Tibial nerve (tissue), 3 donors: ENCODE measurements around the gene NUP62.

Experiments
- POLR2A ChIP-seq, 2 donors: fragments of 450-650 bp; IDR thresholded peaks; one replicate each; pipeline ENCODE4 v1.6.1; 2017; ENCODE audit warnings: antibody characterized with exemption in 2 of 2, mild to moderate bottlenecking in 2 of 2, moderate library complexity in 2 of 2
- TF ChIP-seq, protein P1 (sequence below), 5 experiments: fragments of 200-600 bp in 3 of 5; fragments of 450-650 bp in 2 of 5; sonication (generic) in 3 of 5; IDR thresholded peaks; one replicate each; pipeline ENCODE4 v1.5.1; 2016 to 2019; ENCODE audit warnings: antibody characterized with exemption in 5 of 5, mild to moderate bottlenecking in 3 of 5, moderate library complexity in 2 of 5

GRCh38 chr19:49895566-49896297 is 33.6 kb downstream of the NUP62 start:
- TF ChIP-seq, protein P1, sequence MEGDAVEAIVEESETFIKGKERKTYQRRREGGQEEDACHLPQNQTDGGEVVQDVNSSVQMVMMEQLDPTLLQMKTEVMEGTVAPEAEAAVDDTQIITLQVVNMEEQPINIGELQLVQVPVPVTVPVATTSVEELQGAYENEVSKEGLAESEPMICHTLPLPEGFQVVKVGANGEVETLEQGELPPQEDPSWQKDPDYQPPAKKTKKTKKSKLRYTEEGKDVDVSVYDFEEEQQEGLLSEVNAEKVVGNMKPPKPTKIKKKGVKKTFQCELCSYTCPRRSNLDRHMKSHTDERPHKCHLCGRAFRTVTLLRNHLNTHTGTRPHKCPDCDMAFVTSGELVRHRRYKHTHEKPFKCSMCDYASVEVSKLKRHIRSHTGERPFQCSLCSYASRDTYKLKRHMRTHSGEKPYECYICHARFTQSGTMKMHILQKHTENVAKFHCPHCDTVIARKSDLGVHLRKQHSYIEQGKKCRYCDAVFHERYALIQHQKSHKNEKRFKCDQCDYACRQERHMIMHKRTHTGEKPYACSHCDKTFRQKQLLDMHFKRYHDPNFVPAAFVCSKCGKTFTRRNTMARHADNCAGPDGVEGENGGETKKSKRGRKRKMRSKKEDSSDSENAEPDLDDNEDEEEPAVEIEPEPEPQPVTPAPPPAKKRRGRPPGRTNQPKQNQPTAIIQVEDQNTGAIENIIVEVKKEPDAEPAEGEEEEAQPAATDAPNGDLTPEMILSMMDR (IDR thresholded peaks at IDR 0.05), result no peak
- no peak for TF ChIP-seq POLR2A (IDR thresholded peaks at IDR 0.05)
